ENCODE results near the gene USP7.
"Not testable (repeated sequence)": the region's sequence is repeated elsewhere in the genome, so short reads cannot be mapped to it uniquely, and the experiment has no call there.

Gene USP7

GRCh38 chr16:8972843-8973586, 9.3 kb upstream of the USP7 start:
- no peak for DNase-seq (ENCODE audit: low read depth)

- DNase-seq (ENCODE audit: low read depth), result no peak
These were observed 7.7 kb upstream of the USP7 start for GRCh38 chr16:8971416-8971815.

GRCh38 chr16:8969202-8969897, 5.6 kb upstream of the USP7 start:
- DNase-seq (ENCODE audit: low read depth), result not testable (repeated sequence)

GRCh38 chr16:8968054-8968453, 4.3 kb upstream of the USP7 start:
- DNase-seq (ENCODE audit: low read depth), result not testable (repeated sequence)

GRCh38 chr16:8967132-8967821, 3.6 kb upstream of the USP7 start:
- DNase-seq (ENCODE audit: low read depth), result no peak

- no peak for DNase-seq (ENCODE audit: low read depth)
These were observed 3.1 kb upstream of the USP7 start for GRCh38 chr16:8966817-8967131.

- DNase-seq (ENCODE audit: low read depth), result no peak
These were observed 756 bp upstream of the USP7 start for GRCh38 chr16:8964462-8964861.

- no peak for DNase-seq (ENCODE audit: low read depth)
These were observed 491 bp downstream of the USP7 start for GRCh38 chr16:8963010-8963820.

- DNase-seq (ENCODE audit: low read depth), result peak; percentile 22
These were observed 1.2 kb downstream of the USP7 start for GRCh38 chr16:8962393-8963009.

GRCh38 chr16:8961811-8962390, 1.8 kb downstream of the USP7 start:
- no peak for DNase-seq (ENCODE audit: low read depth)

- no peak for DNase-seq (ENCODE audit: low read depth)
These were observed 3.0 kb downstream of the USP7 start for GRCh38 chr16:8960788-8961109.

GRCh38 chr16:8959921-8960787, 3.6 kb downstream of the USP7 start:
- DNase-seq (ENCODE audit: low read depth), result no peak

- DNase-seq (ENCODE audit: low read depth), result no peak
These were observed 5.2 kb downstream of the USP7 start for GRCh38 chr16:8958344-8959167.

GRCh38 chr16:8957509-8958157, 6.1 kb downstream of the USP7 start:
- no peak for DNase-seq (ENCODE audit: low read depth)

- no peak for DNase-seq (ENCODE audit: low read depth)
These were observed 6.7 kb downstream of the USP7 start for GRCh38 chr16:8957063-8957397.

GRCh38 chr16:8956265-8957062, 7.2 kb downstream of the USP7 start:
- DNase-seq (ENCODE audit: low read depth), result no peak

- DNase-seq (ENCODE audit: low read depth), result no peak
These were observed 7.9 kb downstream of the USP7 start for GRCh38 chr16:8955828-8956227.

GRCh38 chr16:8953064-8953463, 10.6 kb downstream of the USP7 start:
- no peak for DNase-seq (ENCODE audit: low read depth)

All from activated gamma-delta T cell treated with anti-CD3 and anti-CD28 coated beads, Interleukin-2, amount 50 U/mL, for 16 hours (primary cell).